GM23338 (cell line): ENCODE measurements around the gene PKNOX2.

ENCODE experiments used
- EZH2 ChIP-seq: fragments of 200-600 bp; sonication (generic); IDR thresholded peaks from one replicate; pipeline ENCODE4 v1.8.0; 2017; ENCODE audit warnings: antibody characterized with exemption, mild to moderate bottlenecking, low read depth; ENCODE audit not compliant: unreplicated experiment
- EZH2phosphoT487 ChIP-seq: fragments of 200-600 bp; sonication (generic); IDR thresholded peaks from one replicate; pipeline ENCODE4 v1.8.1; 2018; ENCODE audit warnings: antibody characterized with exemption; ENCODE audit not compliant: unreplicated experiment
- POLR2AphosphoS5 ChIP-seq: IDR thresholded peaks from 2 replicates; pipeline ENCODE4 v1.6.1; 2016; ENCODE audit warnings: antibody characterized with exemption, low read depth
- TF ChIP-seq, protein P1 (sequence below), 2 experiments: fragments of 200-600 bp in 1 of 2; sonication (generic) in 1 of 2; conservative IDR thresholded peaks; 2 replicates each; pipeline versions ENCODE4 v1.5.1 to v1.6.1; 2016 to 2017; ENCODE audit warnings: antibody characterized with exemption in 2 of 2, low read depth in 2 of 2, mild to moderate bottlenecking in 2 of 2, moderate library complexity in 1 of 2
- TF ChIP-seq, protein P2 (sequence below): IDR thresholded peaks from one replicate; pipeline ENCODE4 v1.6.1; 2018; ENCODE audit warnings: antibody characterized with exemption; ENCODE audit not compliant: unreplicated experiment

DNA sequence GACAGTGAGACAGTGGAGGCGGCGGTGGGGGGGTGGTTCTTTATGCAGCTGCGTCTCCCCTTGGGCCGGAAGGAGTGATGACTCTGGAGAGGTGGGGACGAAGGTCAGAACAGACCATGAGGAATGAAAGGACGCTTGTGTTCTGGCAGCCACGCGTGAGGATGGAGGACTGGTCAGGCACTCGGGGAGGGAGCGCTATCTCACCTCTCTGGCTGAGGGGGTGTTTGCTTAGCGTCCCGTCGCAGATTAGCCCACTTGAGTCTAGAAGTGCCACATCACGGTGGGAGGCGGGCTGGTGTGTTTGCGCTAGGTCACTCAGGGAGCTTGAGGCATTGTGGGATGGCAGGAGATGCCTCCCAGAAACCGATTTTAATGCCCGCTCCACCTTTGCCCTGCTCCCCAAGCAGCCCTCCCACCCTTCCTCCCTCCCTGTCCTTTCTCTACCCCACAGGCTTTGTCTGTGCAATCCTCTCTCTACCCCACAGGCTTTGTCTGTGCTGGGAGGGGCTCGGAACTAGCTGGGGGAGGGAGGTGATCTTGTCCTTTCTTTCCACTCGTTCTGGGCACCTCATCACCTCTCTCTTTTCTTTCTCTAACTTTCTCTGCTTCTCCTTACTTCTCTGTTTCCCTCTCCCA, 97.8 kb downstream of the PKNOX2 start:
- TF ChIP-seq, protein P1, sequence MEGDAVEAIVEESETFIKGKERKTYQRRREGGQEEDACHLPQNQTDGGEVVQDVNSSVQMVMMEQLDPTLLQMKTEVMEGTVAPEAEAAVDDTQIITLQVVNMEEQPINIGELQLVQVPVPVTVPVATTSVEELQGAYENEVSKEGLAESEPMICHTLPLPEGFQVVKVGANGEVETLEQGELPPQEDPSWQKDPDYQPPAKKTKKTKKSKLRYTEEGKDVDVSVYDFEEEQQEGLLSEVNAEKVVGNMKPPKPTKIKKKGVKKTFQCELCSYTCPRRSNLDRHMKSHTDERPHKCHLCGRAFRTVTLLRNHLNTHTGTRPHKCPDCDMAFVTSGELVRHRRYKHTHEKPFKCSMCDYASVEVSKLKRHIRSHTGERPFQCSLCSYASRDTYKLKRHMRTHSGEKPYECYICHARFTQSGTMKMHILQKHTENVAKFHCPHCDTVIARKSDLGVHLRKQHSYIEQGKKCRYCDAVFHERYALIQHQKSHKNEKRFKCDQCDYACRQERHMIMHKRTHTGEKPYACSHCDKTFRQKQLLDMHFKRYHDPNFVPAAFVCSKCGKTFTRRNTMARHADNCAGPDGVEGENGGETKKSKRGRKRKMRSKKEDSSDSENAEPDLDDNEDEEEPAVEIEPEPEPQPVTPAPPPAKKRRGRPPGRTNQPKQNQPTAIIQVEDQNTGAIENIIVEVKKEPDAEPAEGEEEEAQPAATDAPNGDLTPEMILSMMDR (conservative IDR thresholded peaks at IDR 0.05; ENCODE audit: low read depth in 2 of 2) = no peak
- TF ChIP-seq POLR2AphosphoS5 = no peak
- no peak for TF ChIP-seq EZH2
- TF ChIP-seq, protein P2, sequence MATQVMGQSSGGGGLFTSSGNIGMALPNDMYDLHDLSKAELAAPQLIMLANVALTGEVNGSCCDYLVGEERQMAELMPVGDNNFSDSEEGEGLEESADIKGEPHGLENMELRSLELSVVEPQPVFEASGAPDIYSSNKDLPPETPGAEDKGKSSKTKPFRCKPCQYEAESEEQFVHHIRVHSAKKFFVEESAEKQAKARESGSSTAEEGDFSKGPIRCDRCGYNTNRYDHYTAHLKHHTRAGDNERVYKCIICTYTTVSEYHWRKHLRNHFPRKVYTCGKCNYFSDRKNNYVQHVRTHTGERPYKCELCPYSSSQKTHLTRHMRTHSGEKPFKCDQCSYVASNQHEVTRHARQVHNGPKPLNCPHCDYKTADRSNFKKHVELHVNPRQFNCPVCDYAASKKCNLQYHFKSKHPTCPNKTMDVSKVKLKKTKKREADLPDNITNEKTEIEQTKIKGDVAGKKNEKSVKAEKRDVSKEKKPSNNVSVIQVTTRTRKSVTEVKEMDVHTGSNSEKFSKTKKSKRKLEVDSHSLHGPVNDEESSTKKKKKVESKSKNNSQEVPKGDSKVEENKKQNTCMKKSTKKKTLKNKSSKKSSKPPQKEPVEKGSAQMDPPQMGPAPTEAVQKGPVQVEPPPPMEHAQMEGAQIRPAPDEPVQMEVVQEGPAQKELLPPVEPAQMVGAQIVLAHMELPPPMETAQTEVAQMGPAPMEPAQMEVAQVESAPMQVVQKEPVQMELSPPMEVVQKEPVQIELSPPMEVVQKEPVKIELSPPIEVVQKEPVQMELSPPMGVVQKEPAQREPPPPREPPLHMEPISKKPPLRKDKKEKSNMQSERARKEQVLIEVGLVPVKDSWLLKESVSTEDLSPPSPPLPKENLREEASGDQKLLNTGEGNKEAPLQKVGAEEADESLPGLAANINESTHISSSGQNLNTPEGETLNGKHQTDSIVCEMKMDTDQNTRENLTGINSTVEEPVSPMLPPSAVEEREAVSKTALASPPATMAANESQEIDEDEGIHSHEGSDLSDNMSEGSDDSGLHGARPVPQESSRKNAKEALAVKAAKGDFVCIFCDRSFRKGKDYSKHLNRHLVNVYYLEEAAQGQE = no peak
- no peak for TF ChIP-seq EZH2phosphoT487
